Esophagus muscularis mucosa (tissue), 3 donors: Measurements from ENCODE around the gene CAMK2A.

Experiments used
- EP300 ChIP-seq: sonication (generic); formaldehyde crosslinking; IDR thresholded peaks from one replicate; pipeline ENCODE4 v1.6.1; 2017; ENCODE audit warnings: antibody characterized with exemption
- POLR2AphosphoS5 ChIP-seq, 2 donors: sonication (generic); formaldehyde crosslinking; IDR thresholded peaks; one replicate each; pipeline ENCODE4 v1.6.1; 2017; ENCODE audit warnings: antibody characterized with exemption in 2 of 2

GRCh38 chr5:150288361-150288760, 1.2 kb downstream of the CAMK2A start:
- TF ChIP-seq POLR2AphosphoS5 (IDR thresholded peaks at IDR 0.05), result no peak
- no peak for TF ChIP-seq EP300
